Stimulated activated naive CD8-positive, alpha-beta T cell treated with anti-CD3 and anti-CD28 coated beads, Interleukin-15, Interleukin-2, amounts not matched to agents 100 ng/mL and 50 ng/mL, for 24 hours (primary cell): ENCODE data around the gene TIRAP.
"Not testable (repeated sequence)": the region's sequence is repeated elsewhere in the genome, so short reads cannot be mapped to it uniquely, and the experiment has no call there.

Experiments
- H3K27ac Mint-ChIP-seq: one replicate; pipeline ENCODE4 v1.8.0; 2021; ENCODE audit warnings: mild to moderate bottlenecking, mixed read lengths
- H3K27me3 Mint-ChIP-seq: one replicate; pipeline ENCODE4 v1.8.0; 2021; ENCODE audit warnings: mixed read lengths
- H3K36me3 Mint-ChIP-seq: one replicate; pipeline ENCODE4 v1.8.0; 2021; ENCODE audit warnings: low read depth, mixed read lengths
- H3K4me1 Mint-ChIP-seq: one replicate; pipeline ENCODE4 v1.8.0; 2021; ENCODE audit warnings: low read depth, mixed read lengths
- H3K4me3 Mint-ChIP-seq: one replicate; pipeline ENCODE4 v1.8.0; 2021; ENCODE audit warnings: mild to moderate bottlenecking, mixed read lengths
- H3K9me3 Mint-ChIP-seq: one replicate; pipeline ENCODE4 v1.8.0; 2021; ENCODE audit warnings: mixed read lengths

Gene TIRAP

DNA sequence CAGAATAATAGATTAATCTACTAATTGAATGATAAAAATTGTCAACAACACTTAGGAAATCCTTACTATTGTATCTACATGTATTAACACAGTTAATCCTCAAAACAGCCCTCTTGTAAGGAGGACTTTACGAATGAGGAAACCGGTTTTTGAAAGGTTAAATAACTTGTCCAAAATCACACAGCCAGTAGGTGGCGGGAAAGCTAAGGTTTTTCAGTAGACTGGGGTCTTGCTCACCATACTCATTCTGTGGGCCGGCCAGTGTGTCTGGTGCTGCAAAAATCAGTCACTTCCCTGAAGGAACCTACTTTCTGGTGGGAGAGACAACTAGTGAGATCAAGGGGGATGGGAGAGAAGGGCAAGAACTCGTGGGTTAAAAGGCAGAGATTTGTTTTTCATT lies 24.8 kb downstream of the TIRAP start:
- peaks cover 53% of the 10 kb centered on the region for H3K4me1 Mint-ChIP-seq
- H3K36me3 Mint-ChIP-seq: peaks cover 30% of the 10 kb centered on the region

DNA sequence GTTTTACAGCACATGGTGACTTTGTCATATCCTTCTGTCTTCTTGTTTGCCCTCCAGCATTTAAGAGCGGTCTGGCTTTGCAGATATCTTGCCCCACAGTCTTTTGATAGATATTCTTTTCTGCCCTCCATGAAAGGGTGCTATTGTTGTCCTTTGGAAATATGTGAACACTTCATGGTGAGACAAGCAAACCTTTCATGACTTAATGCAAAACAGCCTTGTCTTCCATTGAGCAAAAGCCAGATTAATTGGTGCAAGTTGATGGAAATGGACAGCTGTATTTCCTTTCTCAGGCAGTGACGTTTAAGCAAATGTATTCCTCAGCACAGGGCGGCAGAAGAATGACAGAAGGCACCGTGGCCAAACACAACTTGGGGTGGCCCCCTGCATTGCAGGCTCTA lies 25.4 kb downstream of the TIRAP start:
- Mint-ChIP-seq H3K9me3 (no peaks in the 10 kb centered on the region), H3K27ac (no peak overlapping the region), H3K27me3 (no peaks in the 10 kb centered on the region), H3K4me1 (peaks cover 48% of the 10 kb centered on the region), H3K4me3 (no peak overlapping the region), H3K36me3 (peaks cover 26% of the 10 kb centered on the region)

More for the DNA sequence above, 24.8 kb downstream of the TIRAP start:
- Mint-ChIP-seq H3K27ac (no peak overlapping the region), H3K9me3 (no peaks in the 10 kb centered on the region), H3K27me3 (no peaks in the 10 kb centered on the region), H3K4me3 (no peak overlapping the region)

DNA sequence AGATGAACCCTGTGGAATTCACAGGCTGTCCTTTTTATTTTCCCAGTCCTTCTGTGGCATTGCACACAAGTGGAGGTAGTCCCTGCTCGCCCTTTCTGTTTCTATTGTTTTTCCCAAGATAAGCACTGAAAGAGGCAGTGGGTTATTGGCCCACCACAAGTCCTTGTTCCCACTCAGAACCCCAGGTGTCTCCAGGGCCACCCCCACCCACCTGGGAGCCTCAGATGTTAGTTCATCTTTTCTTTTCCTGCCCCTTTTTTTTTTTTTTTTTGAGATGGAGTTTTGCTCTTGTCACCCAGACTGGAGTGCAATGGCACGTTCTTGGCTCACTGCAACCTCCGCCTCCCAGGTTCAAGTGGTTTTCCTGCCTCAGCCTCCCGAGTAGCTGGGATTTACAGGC lies 25.9 kb downstream of the TIRAP start:
- Mint-ChIP-seq H3K4me1 (peaks cover 44% of the 10 kb centered on the region), H3K36me3 (peaks cover 23% of the 10 kb centered on the region)
- H3K27ac Mint-ChIP-seq, H3K27me3 Mint-ChIP-seq, H3K4me3 Mint-ChIP-seq, H3K9me3 Mint-ChIP-seq: not testable (repeated sequence)

DNA sequence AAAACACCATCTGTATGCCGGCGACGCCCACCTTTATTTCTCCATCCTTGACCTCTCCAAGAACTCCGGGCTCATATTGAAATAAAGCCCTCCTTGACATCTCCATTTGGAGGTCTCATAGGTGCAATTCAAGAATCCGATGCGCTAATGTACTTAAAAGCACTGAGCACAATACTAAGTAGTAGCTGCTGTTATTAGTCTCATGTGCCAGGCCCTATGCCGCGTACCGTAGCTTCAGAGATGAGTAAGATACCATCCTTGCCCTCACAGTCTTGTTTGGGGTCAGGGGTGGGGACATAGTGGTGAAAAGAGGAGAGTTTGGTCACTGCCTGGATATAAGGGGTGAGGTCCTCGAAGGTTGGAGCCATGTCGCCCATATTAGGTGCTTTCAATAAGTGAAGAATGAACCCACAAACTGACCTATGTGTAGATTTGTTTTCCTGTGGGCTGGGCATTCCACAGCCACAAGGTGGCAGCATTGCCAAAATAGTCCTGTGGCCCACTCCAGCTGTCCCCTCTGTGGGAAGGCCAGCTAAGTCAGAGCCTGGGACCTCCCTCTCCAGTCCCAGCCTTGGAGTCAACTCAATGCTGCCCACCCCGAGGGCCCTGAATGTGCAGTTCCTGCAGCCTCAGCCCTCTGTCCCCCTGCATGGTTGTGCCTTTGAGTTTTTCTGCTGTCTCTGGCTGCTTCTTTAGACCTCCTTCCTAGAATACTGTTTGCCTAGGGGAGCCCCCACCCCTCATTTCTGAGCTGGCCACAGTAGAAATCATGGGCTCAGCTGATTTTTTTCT lies 27.5 kb downstream of the TIRAP start:
- Mint-ChIP-seq H3K4me1 (peaks cover 33% of the 10 kb centered on the region), H3K36me3 (peaks cover 31% of the 10 kb centered on the region), H3K27ac (no peak overlapping the region), H3K27me3 (no peaks in the 10 kb centered on the region), H3K9me3 (no peaks in the 10 kb centered on the region), H3K4me3 (no peak overlapping the region)

DNA sequence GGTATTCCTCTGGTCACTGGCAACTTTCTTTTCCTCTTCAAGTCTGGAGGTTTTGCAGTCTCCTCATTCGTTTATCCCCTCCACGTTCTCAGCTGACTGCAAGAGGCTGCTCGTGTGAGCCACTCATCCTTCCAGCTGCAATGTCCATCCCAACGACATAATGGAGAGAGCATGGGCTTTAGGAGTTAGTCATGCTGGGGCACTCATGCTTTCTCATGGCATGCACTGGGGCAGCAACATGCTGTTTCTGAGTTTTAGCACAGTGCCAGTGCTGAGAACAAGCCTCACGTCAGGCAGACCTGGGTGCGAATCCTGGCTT lies 28.1 kb downstream of the TIRAP start:
- H3K36me3 Mint-ChIP-seq: peaks cover 27% of the 10 kb centered on the region
- no peak overlapping the region for H3K27ac Mint-ChIP-seq
- peaks cover 29% of the 10 kb centered on the region for H3K4me1 Mint-ChIP-seq
- no peaks in the 10 kb centered on the region for H3K9me3 Mint-ChIP-seq
- no peak overlapping the region for H3K4me3 Mint-ChIP-seq
- H3K27me3 Mint-ChIP-seq: no peaks in the 10 kb centered on the region

DNA sequence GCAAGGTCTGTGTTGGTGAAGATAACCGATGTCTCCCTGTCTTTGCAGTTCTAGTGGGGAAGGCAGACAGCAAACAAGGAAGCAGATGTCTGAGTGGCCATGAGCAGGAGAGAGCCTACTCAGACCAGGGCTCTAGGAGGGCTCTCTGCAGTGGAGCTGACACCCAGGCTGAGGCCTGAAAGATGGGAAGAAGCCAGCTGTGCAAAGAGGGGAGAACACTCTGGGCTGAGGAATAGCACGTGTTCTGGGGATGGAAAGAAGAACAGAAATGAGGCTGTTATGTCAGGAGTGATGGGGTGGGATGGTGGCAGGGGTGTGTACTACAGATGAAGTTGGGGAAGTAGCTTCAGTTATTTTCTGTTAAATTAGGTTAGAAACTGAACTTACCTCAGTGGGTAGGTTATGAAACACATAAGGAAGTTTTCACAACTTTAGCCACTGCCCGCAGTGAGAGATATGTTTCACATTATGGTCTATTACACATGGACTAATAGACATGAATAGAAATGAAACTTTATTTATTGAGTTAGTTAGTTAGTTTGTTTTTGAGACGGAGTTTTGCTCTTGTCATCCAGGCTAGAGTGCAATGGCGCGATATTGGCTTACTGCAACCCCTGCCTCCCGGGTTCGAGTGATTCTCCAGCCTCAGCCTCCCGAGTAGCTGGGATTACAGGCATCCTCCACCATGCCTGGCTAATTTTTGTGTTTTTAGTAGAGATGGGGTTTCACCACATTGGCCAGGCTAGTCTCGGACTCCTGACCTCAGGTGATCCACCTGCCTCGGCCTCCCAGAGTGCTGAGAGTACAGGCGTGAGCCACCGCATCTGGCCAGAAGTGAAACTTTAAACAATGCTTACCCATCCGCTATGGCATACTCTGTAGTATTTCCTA lies 28.8 kb downstream of the TIRAP start:
- Mint-ChIP-seq H3K4me1 (peaks cover 33% of the 10 kb centered on the region), H3K36me3 (peaks cover 32% of the 10 kb centered on the region), H3K27ac (no peak overlapping the region), H3K27me3 (no peaks in the 10 kb centered on the region), H3K9me3 (no peaks in the 10 kb centered on the region), H3K4me3 (no peak overlapping the region)

DNA sequence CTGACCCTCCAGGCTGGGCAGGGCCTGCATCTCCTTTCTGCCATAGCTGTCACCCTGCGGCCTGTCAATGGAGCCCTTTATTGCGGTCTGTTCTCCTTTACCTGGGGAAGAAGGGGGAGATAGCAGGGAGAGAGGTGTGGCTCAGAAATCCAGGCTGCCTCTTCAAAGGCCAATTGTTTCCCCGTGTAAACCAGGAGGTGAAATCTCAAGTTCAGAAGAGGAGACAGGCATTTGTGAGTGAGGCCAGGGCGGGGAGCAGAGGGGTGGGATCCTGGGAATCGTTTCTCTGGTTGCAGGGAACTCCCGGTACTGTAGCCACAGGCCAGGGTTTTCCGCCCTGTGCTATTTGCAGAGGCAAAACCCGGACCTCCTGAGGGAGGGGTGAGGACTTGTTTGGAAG lies 30.1 kb downstream of the TIRAP start:
- Mint-ChIP-seq H3K9me3 (no peaks in the 10 kb centered on the region), H3K36me3 (peaks cover 30% of the 10 kb centered on the region), H3K27ac (no peak overlapping the region), H3K4me3 (no peak overlapping the region), H3K27me3 (no peaks in the 10 kb centered on the region), H3K4me1 (peaks cover 36% of the 10 kb centered on the region)

DNA sequence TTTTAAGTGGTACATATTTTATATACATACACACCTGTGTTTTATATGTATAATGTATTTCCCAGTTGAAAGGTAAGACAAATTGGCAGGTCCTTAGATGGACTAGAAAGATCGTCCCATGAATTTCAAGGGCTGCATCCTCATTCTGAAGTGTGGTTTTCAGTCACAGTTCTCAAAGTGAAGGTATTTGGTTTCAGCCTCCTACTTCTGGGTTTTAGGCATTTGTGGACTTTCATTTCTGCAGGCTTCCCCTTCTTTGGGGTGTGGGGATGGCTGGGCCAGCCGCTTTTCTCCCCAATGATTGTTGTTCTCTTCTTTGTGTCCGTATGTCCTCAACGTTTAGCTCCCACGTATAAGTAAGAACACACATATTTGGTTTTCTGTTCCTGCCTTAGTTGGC lies 30.9 kb downstream of the TIRAP start:
- peaks cover 30% of the 10 kb centered on the region for H3K36me3 Mint-ChIP-seq
- H3K27ac Mint-ChIP-seq: no peak overlapping the region
- H3K4me3 Mint-ChIP-seq: no peak overlapping the region
- peaks cover 40% of the 10 kb centered on the region for H3K4me1 Mint-ChIP-seq
- no peaks in the 10 kb centered on the region for H3K9me3 Mint-ChIP-seq
- no peaks in the 10 kb centered on the region for H3K27me3 Mint-ChIP-seq

DNA sequence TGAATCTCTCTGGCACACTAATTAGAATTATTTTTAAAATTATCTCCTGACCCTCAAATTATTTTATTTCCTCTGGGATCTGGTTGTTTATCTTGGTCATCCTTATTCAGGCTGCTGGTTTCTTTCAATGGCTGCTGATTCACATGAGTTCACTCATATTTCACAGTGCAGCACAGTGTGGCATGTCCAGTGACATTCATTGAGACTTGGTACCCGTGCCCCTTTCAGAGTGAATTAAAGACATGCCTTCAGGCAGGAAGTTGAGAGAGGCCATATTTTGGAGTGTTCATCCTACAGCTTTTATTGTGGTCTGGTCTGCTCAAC lies 34.5 kb downstream of the TIRAP start:
- H3K4me1 Mint-ChIP-seq: peaks cover 38% of the 10 kb centered on the region
- peaks cover 30% of the 10 kb centered on the region for H3K36me3 Mint-ChIP-seq
- no peaks in the 10 kb centered on the region for H3K9me3 Mint-ChIP-seq
- peak overlapping the region; percentile 56 for H3K27ac Mint-ChIP-seq
- H3K27me3 Mint-ChIP-seq: no peaks in the 10 kb centered on the region
- peak overlapping the region; percentile 46 for H3K4me3 Mint-ChIP-seq

DNA sequence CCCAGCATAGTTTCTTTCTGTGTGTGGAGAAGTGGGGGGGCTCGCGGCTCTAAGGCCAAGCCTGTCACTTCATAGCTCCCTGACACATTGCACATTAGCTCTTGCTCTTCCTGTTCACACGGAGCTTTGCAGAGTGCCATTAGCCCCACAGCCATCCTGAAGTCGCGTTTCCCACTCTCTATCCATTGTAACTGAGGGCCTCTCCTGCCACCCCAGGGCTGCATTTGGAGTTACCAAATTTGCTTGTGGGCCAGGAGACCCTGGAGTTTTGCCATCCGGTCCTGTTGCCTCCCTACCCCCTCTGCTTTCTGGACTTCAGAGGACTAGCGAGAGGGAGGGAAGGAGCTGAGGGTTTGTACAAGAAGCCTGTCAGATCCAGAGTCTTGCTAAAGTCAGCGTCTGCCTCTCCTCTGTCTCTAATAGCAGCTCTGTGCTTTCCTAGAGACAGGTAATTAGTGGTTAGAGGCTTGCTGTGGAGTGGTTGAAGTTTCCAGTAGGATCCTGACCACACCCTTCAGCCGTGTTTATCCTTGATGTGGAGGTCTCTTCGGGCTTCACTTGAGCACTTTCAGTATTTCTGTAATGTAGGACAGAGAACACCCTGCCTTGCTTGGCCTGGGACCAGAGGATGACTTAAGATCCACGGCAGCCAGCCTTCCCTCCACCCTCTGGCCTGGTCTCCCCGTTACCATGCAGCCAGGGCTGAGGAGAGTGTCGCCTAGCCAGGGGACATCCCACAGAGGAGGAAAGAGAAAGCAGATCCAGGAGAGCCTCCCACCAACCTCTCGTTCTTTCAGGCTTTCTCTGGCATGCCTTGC lies 35.1 kb downstream of the TIRAP start:
- H3K27me3 Mint-ChIP-seq: no peaks in the 10 kb centered on the region
- peaks cover 30% of the 10 kb centered on the region for H3K36me3 Mint-ChIP-seq
- H3K4me3 Mint-ChIP-seq: peak overlapping the region; percentile 46
- H3K9me3 Mint-ChIP-seq: no peaks in the 10 kb centered on the region
- peak overlapping the region; percentile 56 for H3K27ac Mint-ChIP-seq
- peaks cover 38% of the 10 kb centered on the region for H3K4me1 Mint-ChIP-seq

DNA sequence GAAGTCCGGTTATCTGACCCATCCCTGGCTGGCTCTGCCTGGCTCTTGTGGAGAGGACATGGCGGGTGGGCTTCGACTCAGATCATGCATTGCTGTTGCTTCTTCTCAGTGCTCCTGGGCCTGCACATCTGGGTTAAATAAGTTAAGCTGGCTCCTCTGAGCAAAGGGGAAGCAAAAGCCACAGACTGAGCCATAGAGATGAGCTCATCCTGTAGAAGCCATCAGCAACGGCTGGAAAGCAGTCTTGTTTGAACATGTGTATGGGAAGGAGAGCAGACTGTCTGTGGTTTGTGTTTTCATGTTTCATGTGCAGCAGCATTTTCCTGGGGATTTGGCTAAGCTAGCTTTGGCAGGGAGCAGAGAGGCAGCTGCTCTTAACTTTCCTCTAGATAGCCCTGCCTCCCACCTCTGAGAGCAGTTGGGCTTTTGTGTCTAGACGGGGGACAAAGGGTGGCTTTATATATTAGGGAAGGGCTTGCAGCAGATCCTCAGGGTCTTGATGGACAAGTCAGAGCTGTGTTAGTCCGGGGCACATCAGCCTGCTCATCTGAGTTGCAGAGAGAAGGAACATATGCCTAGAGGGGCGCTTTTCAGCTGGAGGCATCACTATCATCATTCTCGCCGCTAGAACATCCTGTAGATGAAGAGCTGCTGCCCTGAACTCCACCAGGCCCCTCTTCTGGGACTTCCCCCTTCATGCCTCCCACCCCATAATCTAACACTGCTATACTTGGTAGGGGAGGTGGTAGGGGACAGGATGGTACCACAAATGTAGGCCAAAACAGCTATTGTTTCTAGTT lies 35.9 kb downstream of the TIRAP start:
- Mint-ChIP-seq H3K36me3 (peaks cover 30% of the 10 kb centered on the region), H3K4me3 (peak overlapping the region; percentile 46), H3K27ac (peak overlapping the region; percentile 56), H3K27me3 (no peaks in the 10 kb centered on the region), H3K9me3 (no peaks in the 10 kb centered on the region), H3K4me1 (peaks cover 38% of the 10 kb centered on the region)

DNA sequence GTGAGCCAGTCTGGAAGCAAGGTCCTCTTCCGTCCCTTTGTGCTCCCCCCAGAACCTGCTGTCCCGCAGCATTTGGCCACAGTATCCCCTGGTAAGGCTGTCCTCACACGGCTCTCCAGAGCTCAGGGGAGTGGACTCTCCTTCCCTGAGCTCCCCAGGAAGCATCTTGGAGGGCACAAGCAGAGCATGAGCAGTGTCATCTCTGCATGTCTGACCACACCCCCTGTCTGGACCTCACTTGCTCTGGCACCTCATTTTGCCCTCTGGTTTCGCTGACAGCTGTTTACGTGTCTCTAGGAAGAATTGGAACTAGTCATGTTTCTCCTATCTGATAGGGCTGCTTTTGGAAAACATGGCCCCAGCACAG lies 36.5 kb downstream of the TIRAP start:
- H3K4me3 Mint-ChIP-seq: no peak overlapping the region
- peak overlapping the region; percentile 56 for H3K27ac Mint-ChIP-seq
- H3K36me3 Mint-ChIP-seq: peaks cover 25% of the 10 kb centered on the region
- H3K27me3 Mint-ChIP-seq: no peaks in the 10 kb centered on the region
- H3K9me3 Mint-ChIP-seq: no peaks in the 10 kb centered on the region
- H3K4me1 Mint-ChIP-seq: peaks cover 38% of the 10 kb centered on the region

DNA sequence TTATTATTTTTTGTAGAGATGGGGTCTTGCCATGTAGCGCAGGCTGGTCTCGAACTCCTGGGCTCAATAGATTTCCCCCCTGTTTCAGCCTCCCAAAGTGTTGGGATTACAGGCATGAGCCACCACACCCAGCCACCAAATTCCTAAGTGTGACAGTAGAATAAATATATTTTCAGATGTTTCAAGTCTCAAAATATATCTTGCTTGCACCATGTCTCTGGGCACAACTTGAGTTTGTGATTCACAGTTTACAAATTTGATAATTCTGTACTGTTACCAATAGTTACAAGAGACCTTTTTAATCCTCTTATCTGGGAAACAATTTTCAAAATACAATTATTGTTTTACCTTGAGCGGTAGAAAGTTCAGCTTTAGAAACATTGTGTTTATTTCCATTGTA lies 40.1 kb downstream of the TIRAP start:
- H3K36me3 Mint-ChIP-seq: peaks cover 12% of the 10 kb centered on the region
- H3K4me3 Mint-ChIP-seq: no peak overlapping the region
- no peaks in the 10 kb centered on the region for H3K9me3 Mint-ChIP-seq
- H3K4me1 Mint-ChIP-seq: peaks cover 21% of the 10 kb centered on the region
- H3K27me3 Mint-ChIP-seq: no peaks in the 10 kb centered on the region
- no peak overlapping the region for H3K27ac Mint-ChIP-seq

DNA sequence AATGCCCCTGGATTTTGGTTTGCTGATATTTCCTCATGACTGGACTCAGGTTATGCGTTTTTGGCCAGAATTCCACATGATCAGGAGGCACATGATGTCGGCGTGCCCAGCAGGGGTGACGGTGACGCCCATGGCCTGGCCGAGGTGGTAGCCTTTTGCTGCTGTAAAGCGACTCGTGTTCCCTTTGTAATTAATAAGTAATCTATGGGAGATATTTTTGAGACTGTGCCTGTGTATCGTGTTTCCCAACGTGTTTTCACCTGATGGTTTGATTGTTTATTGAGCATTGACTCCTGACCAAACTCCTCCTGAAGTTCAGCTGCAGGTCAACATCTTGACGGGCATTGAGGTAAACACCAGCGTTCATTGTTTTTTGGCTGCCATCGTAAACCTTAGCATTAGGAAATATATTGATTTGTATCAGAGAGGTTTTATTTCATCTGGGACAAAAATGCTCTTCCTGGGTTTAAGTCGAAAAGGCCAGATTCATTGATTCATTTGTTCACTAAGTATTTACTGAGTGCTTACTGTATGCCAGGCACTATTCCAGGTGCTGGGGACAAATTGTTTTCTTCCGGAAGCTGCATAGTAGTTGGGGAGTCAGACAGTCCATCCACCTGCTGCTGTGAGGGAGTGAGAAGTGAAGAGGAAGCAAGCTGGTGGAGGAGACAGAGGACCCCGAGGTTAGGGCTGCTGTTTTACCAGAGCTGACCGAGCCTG lies 44.5 kb downstream of the TIRAP start:
- H3K36me3 Mint-ChIP-seq: peaks cover 7% of the 10 kb centered on the region
- H3K4me3 Mint-ChIP-seq: no peak overlapping the region

More for the DNA sequence above, 44.5 kb downstream of the TIRAP start:
- H3K9me3 Mint-ChIP-seq: no peaks in the 10 kb centered on the region
- H3K27ac Mint-ChIP-seq: peak overlapping the region; percentile 61
- H3K27me3 Mint-ChIP-seq: no peaks in the 10 kb centered on the region
- peaks cover 20% of the 10 kb centered on the region for H3K4me1 Mint-ChIP-seq
